GM23338 (cell line): ENCODE results near the gene POC1B. TPM values are rescaled to one million over a fixed set of nuclear protein-coding genes. Genes with fewer than 3 reads are reported as not detected.

Experiments used
- ATAC-seq: fragments of 200-7000 bp; cut with Tn5 transposase; 3 replicates; pipeline ENCODE4 v1.9.1; 2020
- DNase-seq: peaks from one replicate; pipeline ENCODE4 v3.0.0-alpha.2; 2015; ENCODE audit warnings: low spot score
- H2AFZ ChIP-seq: fragments of 200-600 bp; sonication (generic); 2 replicates; pipeline ENCODE4 v1.8.0; 2016; ENCODE audit warnings: antibody characterized with exemption, mild to moderate bottlenecking, moderate library complexity
- H3F3A ChIP-seq: fragments of 200-600 bp; sonication (generic); replicated peaks from 2 replicates; pipeline ENCODE4 v1.8.0; 2017; ENCODE audit warnings: antibody characterized with exemption, mixed run types, low read depth
- H3K27ac ChIP-seq: fragments of 200-600 bp; sonication (generic); 2 replicates; pipeline ENCODE4 v1.6.1; 2016; ENCODE audit warnings: low read depth
- H3K27me3 ChIP-seq: fragments of 200-600 bp; sonication (generic); 2 replicates; pipeline ENCODE4 v1.8.0; 2016; ENCODE audit warnings: mild to moderate bottlenecking, mixed run types, moderate library complexity; ENCODE audit not compliant: insufficient read depth
- H3K36me3 ChIP-seq: fragments of 200-600 bp; sonication (generic); 2 replicates; pipeline ENCODE4 v1.8.0; 2016; ENCODE audit warnings: mild to moderate bottlenecking; ENCODE audit not compliant: insufficient read depth
- H3K4me1 ChIP-seq: fragments of 200-600 bp; sonication (generic); 2 replicates; pipeline ENCODE4 v1.8.0; 2016; ENCODE audit warnings: mild to moderate bottlenecking, moderate library complexity; ENCODE audit not compliant: insufficient read depth
- H3K4me2 ChIP-seq: fragments of 200-600 bp; sonication (generic); 2 replicates; pipeline ENCODE4 v1.7.1; 2017; ENCODE audit warnings: mixed run types
- H3K4me3 ChIP-seq: fragments of 200-600 bp; sonication (generic); 2 replicates; pipeline ENCODE4 v1.6.1; 2016; ENCODE audit warnings: mixed run types
- H3K79me2 ChIP-seq: fragments of 200-600 bp; sonication (generic); replicated peaks from 2 replicates; pipeline ENCODE4 v1.8.0; 2017; ENCODE audit warnings: mild to moderate bottlenecking; ENCODE audit not compliant: insufficient read depth
- H3K9me2 ChIP-seq: fragments of 200-600 bp; sonication (generic); 2 replicates; pipeline ENCODE4 v1.8.0; 2017; ENCODE audit not compliant: insufficient read depth
- H4K20me1 ChIP-seq: fragments of 200-600 bp; sonication (generic); replicated peaks from 2 replicates; pipeline ENCODE4 v1.8.0; 2017; ENCODE audit warnings: mild to moderate bottlenecking; ENCODE audit not compliant: insufficient read depth
- H3K27ac Mint-ChIP-seq: 2 replicates; pipeline ENCODE4 v1.8.0; 2020; ENCODE audit warnings: inconsistent platforms, mild to moderate bottlenecking, moderate library complexity, mixed read lengths
- H3K27me3 Mint-ChIP-seq: 3 replicates; pipeline ENCODE4 v1.8.0; 2022; ENCODE audit warnings: low read depth, mild to moderate bottlenecking, moderate library complexity, mixed read lengths, inconsistent platforms; ENCODE audit not compliant: insufficient read depth, poor library complexity
- H3K36me3 Mint-ChIP-seq: 3 replicates; pipeline ENCODE4 v1.8.0; 2021; ENCODE audit warnings: low read depth, mild to moderate bottlenecking, inconsistent platforms, moderate library complexity, mixed read lengths
- H3K4me1 Mint-ChIP-seq: 3 replicates; pipeline ENCODE4 v1.8.0; 2020; ENCODE audit warnings: mild to moderate bottlenecking, inconsistent platforms, mixed read lengths
- H3K4me3 Mint-ChIP-seq: 3 replicates; pipeline ENCODE4 v1.8.0; 2021; ENCODE audit warnings: moderate library complexity, mild to moderate bottlenecking, inconsistent platforms, mixed read lengths
- H3K9me3 Mint-ChIP-seq: 3 replicates; pipeline ENCODE4 v1.8.0; 2020; ENCODE audit warnings: moderate library complexity, mild to moderate bottlenecking, inconsistent platforms, mixed read lengths
- CREB1 ChIP-seq: fragments of 250-450 bp; sonication (Bioruptor Pico); IDR thresholded peaks from 2 replicates; pipeline ENCODE4 v1.5.0; 2020; ENCODE audit warnings: low read depth, mild to moderate bottlenecking, moderate library complexity
- CTCF ChIP-seq, 2 experiments: fragments of 200-600 bp in 1 of 2; sonication (generic) in 1 of 2; conservative IDR thresholded peaks; 2 replicates each; pipeline versions ENCODE4 v1.5.1 to v1.6.1; 2016 to 2017; ENCODE audit warnings: antibody characterized with exemption in 2 of 2, low read depth in 2 of 2, mild to moderate bottlenecking in 2 of 2, moderate library complexity in 1 of 2
- EZH2phosphoT487 ChIP-seq: fragments of 200-600 bp; sonication (generic); IDR thresholded peaks from one replicate; pipeline ENCODE4 v1.8.1; 2018; ENCODE audit warnings: antibody characterized with exemption; ENCODE audit not compliant: unreplicated experiment
- JUNB ChIP-seq: IDR thresholded peaks from one replicate; pipeline ENCODE4 v1.6.1; 2016; ENCODE audit warnings: antibody characterized with exemption; ENCODE audit not compliant: unreplicated experiment
- NANOG ChIP-seq: IDR thresholded peaks from 2 replicates; pipeline ENCODE4 v1.6.1; 2016; ENCODE audit warnings: antibody characterized with exemption, borderline replicate concordance
- POLR2AphosphoS5 ChIP-seq: IDR thresholded peaks from 2 replicates; pipeline ENCODE4 v1.6.1; 2016; ENCODE audit warnings: antibody characterized with exemption, low read depth
- STAT1 ChIP-seq: IDR thresholded peaks from one replicate; pipeline ENCODE4 v1.6.1; 2016; ENCODE audit warnings: antibody characterized with exemption; ENCODE audit not compliant: unreplicated experiment
- ZNF114 ChIP-seq: fragments of 250-450 bp; sonication (Bioruptor Pico); IDR thresholded peaks from 2 replicates; pipeline ENCODE4 v1.5.0; 2020; ENCODE audit warnings: mild to moderate bottlenecking, moderate library complexity
- ZNF331 ChIP-seq: fragments of 250-450 bp; sonication (Bioruptor Pico); IDR thresholded peaks from 2 replicates; pipeline ENCODE4 v1.5.0; 2020; ENCODE audit warnings: low read depth, mild to moderate bottlenecking, moderate library complexity
- long read RNA-seq: library from polyadenylated mRNA; unstranded; transcript quantifications from one replicate; pipeline ENCODE4 v2.0.0, GENCODE V29; 2020; ENCODE audit not compliant: unreplicated experiment
- polyA plus RNA-seq: library from polyadenylated mRNA; unstranded; fragments of >200 nt; fragmentation: Nextera tagmentation; extraction: Ambion mirVana; gene quantifications from 2 replicates; pipeline ENCODE4 v1.2.1, GENCODE V29; 2016
- total RNA-seq: library from RNA; depleted of rRNA; stranded (reverse); fragments of >200 nt; shearing (Covaris generic); gene quantifications from 2 replicates; pipeline ENCODE4 v1.2.3, GENCODE V29; 2014; rRNA removed
- TF ChIP-seq, protein P1 (sequence below): IDR thresholded peaks from one replicate; pipeline ENCODE4 v1.6.1; 2018; ENCODE audit warnings: antibody characterized with exemption; ENCODE audit not compliant: unreplicated experiment
- TF ChIP-seq, protein P2 (sequence below): fragments of 250-450 bp; sonication (Bioruptor Pico); IDR thresholded peaks from 2 replicates; pipeline ENCODE4 v1.5.0; 2020; ENCODE audit warnings: mild to moderate bottlenecking, moderate library complexity
- TF ChIP-seq, protein P3 (sequence below): IDR thresholded peaks from 2 replicates; pipeline ENCODE4 v1.6.1; 2016; ENCODE audit warnings: antibody characterized with exemption

POC1B gene
- total RNA-seq (17.2 and 17.5 TPM in 2 replicates), polyA plus RNA-seq (9.0 and 11.8 TPM in 2 replicates)
- long read RNA-seq, partial matches to known transcripts, result 1 of 6 reads
- long read RNA-seq, other reads (novel, unspliced or antisense), result 3 of 6 reads

- H3K9me3 Mint-ChIP-seq, result no peaks in the 10 kb centered on the region; the same call in 2 of the 3 replicates
- Histone ChIP-seq H4K20me1 (no peaks in the 10 kb centered on the region), H3K27ac (no peak within 1 kb of the TSS), H3K36me3 (no peaks in the 10 kb centered on the region), H3K27me3 (no peaks in the 10 kb centered on the region), H3K4me2 (peak within 1 kb of the TSS; percentile 98), H3K9me2 (no peaks in the 10 kb centered on the region), H3K79me2 (peaks cover 19% of the 10 kb centered on the region), H3K4me3 (peak within 1 kb of the TSS; percentile 96), H3F3A (no peaks in the 10 kb centered on the region), H2AFZ (peak within 1 kb of the TSS; percentile 95), H3K4me1 (peaks cover 11% of the 10 kb centered on the region; the same call in 1 of the 2 replicates)
- ATAC-seq, result peak; percentile 80
- H3K27ac Mint-ChIP-seq, result peak within 1 kb of the TSS; percentile 97
- peaks cover 12% of the 10 kb centered on the region for H3K4me1 Mint-ChIP-seq
- peaks cover 16% of the 10 kb centered on the region for H3K36me3 Mint-ChIP-seq
- peaks cover 2% of the 10 kb centered on the region for H3K27me3 Mint-ChIP-seq
- peak within 1 kb of the TSS; percentile 92 for H3K4me3 Mint-ChIP-seq
- DNase-seq, result peak; percentile 84
- TF ChIP-seq ZNF114 (CRISPR knock-in tag) (no peak), JUNB (no peak), NANOG (no peak), CTCF (conservative IDR thresholded peaks at IDR 0.05; ENCODE audit: low read depth in 2 of 2) (0 out of 4 replicates have a peak, but pooled peaks of 1 of the 2 experiments have one; percentile 2), POLR2AphosphoS5 (peak; percentile 39), ZNF331 (no peak), EZH2phosphoT487 (no peak), CREB1 (CRISPR knock-in tag) (peak; percentile 90), STAT1 (no peak)
- TF ChIP-seq, protein P1, sequence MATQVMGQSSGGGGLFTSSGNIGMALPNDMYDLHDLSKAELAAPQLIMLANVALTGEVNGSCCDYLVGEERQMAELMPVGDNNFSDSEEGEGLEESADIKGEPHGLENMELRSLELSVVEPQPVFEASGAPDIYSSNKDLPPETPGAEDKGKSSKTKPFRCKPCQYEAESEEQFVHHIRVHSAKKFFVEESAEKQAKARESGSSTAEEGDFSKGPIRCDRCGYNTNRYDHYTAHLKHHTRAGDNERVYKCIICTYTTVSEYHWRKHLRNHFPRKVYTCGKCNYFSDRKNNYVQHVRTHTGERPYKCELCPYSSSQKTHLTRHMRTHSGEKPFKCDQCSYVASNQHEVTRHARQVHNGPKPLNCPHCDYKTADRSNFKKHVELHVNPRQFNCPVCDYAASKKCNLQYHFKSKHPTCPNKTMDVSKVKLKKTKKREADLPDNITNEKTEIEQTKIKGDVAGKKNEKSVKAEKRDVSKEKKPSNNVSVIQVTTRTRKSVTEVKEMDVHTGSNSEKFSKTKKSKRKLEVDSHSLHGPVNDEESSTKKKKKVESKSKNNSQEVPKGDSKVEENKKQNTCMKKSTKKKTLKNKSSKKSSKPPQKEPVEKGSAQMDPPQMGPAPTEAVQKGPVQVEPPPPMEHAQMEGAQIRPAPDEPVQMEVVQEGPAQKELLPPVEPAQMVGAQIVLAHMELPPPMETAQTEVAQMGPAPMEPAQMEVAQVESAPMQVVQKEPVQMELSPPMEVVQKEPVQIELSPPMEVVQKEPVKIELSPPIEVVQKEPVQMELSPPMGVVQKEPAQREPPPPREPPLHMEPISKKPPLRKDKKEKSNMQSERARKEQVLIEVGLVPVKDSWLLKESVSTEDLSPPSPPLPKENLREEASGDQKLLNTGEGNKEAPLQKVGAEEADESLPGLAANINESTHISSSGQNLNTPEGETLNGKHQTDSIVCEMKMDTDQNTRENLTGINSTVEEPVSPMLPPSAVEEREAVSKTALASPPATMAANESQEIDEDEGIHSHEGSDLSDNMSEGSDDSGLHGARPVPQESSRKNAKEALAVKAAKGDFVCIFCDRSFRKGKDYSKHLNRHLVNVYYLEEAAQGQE, result peak; percentile 19
- TF ChIP-seq, protein P2, sequence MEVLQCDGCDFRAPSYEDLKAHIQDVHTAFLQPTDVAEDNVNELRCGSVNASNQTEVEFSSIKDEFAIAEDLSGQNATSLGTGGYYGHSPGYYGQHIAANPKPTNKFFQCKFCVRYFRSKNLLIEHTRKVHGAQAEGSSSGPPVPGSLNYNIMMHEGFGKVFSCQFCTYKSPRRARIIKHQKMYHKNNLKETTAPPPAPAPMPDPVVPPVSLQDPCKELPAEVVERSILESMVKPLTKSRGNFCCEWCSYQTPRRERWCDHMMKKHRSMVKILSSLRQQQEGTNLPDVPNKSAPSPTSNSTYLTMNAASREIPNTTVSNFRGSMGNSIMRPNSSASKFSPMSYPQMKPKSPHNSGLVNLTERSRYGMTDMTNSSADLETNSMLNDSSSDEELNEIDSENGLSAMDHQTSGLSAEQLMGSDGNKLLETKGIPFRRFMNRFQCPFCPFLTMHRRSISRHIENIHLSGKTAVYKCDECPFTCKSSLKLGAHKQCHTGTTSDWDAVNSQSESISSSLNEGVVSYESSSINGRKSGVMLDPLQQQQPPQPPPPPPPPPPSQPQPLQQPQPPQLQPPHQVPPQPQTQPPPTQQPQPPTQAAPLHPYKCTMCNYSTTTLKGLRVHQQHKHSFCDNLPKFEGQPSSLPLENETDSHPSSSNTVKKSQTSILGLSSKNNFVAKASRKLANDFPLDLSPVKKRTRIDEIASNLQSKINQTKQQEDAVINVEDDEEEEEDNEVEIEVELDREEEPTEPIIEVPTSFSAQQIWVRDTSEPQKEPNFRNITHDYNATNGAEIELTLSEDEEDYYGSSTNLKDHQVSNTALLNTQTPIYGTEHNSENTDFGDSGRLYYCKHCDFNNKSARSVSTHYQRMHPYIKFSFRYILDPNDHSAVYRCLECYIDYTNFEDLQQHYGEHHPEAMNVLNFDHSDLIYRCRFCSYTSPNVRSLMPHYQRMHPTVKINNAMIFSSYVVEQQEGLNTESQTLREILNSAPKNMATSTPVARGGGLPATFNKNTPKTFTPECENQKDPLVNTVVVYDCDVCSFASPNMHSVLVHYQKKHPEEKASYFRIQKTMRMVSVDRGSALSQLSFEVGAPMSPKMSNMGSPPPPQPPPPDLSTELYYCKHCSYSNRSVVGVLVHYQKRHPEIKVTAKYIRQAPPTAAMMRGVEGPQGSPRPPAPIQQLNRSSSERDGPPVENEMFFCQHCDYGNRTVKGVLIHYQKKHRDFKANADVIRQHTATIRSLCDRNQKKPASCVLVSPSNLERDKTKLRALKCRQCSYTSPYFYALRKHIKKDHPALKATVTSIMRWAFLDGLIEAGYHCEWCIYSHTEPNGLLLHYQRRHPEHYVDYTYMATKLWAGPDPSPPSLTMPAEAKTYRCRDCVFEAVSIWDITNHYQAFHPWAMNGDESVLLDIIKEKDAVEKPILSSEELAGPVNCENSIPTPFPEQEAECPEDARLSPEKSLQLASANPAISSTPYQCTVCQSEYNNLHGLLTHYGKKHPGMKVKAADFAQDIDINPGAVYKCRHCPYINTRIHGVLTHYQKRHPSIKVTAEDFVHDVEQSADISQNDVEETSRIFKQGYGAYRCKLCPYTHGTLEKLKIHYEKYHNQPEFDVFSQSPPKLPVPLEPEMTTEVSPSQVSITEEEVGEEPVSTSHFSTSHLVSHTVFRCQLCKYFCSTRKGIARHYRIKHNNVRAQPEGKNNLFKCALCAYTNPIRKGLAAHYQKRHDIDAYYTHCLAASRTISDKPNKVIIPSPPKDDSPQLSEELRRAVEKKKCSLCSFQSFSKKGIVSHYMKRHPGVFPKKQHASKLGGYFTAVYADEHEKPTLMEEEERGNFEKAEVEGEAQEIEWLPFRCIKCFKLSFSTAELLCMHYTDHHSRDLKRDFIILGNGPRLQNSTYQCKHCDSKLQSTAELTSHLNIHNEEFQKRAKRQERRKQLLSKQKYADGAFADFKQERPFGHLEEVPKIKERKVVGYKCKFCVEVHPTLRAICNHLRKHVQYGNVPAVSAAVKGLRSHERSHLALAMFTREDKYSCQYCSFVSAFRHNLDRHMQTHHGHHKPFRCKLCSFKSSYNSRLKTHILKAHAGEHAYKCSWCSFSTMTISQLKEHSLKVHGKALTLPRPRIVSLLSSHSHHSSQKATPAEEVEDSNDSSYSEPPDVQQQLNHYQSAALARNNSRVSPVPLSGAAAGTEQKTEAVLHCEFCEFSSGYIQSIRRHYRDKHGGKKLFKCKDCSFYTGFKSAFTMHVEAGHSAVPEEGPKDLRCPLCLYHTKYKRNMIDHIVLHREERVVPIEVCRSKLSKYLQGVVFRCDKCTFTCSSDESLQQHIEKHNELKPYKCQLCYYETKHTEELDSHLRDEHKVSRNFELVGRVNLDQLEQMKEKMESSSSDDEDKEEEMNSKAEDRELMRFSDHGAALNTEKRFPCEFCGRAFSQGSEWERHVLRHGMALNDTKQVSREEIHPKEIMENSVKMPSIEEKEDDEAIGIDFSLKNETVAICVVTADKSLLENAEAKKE (CRISPR knock-in tag), result no peak
- TF ChIP-seq, protein P3, sequence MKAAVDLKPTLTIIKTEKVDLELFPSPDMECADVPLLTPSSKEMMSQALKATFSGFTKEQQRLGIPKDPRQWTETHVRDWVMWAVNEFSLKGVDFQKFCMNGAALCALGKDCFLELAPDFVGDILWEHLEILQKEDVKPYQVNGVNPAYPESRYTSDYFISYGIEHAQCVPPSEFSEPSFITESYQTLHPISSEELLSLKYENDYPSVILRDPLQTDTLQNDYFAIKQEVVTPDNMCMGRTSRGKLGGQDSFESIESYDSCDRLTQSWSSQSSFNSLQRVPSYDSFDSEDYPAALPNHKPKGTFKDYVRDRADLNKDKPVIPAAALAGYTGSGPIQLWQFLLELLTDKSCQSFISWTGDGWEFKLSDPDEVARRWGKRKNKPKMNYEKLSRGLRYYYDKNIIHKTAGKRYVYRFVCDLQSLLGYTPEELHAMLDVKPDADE, result peak; percentile 74
Observed at GRCh38 chr12:89525824-89526770, at the start of gene POC1B. POC1B (minus strand) TSS chr12:89526047; CDS start chr12:89525895, 152 bp downstream.
